NCI-H2196 treated with DMSO at 0.1 percent for 48 hours (cell line): ENCODE data around the gene MOB1B.
"Not testable (repeated sequence)": the region's sequence is repeated elsewhere in the genome, so short reads cannot be mapped to it uniquely, and the experiment has no call there.

ENCODE experiments used
- DNase-seq: peaks from one replicate; lab custom pipeline; 2025; ENCODE audit not compliant: unreplicated experiment; lab: John Stamatoyannopoulos, UW

The MOB1B gene

DNA sequence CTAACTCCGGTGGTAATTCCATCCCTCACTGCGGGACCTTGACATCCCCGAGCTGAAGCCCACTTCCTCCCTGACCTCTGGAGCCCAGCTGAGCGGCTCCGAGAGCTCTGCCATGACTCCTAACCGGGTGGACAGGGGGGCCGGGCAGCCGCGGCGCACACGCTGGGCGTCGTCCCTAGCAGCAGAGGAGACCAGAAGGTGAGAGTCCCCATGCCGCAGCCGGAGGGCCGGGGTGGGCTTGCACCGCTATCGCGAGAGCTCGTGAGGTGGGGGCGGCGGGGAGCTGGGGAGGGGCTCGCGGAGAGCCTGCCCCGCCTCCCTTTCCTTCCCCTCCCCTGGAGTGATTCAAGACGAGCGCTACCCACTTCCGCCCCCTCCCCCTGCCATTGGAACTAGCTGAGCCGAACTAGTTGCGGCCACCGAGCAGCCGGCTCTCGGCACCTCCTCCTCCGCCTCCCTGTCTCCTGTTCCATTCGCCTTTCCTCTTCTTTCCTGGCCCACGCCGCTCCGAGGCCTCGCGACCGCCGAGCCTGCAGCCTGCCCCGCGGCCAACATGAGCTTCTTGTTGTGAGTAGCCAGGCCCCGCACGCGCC lies at the start of gene MOB1B:
TSS of gene MOB1B (plus strand) at position 386 of the 593 bp plus-strand sequence. CDS start at position 554, 168 bp downstream.
- peak; percentile 20 for DNase-seq

DNA sequence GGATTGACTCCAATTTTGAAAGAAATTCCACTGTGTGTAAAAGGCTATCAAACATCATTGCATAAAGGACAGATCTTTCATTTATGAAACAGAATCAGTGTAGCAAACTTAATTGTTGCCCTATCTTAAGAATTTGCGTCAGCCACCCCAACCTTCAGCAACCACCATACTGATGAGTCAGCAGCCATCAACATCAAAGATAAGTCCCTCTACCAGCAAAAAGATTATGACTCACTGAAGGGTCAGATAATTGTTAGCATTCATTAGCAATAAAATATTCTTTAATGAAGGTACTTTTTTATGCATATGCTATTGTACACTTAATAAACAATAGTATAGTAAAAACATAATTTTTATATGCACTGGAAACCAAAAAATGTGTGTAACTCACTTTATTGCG lies 46.7 kb upstream of the MOB1B start:
- no peak for DNase-seq

- no peak for DNase-seq
Measured at GRCh38 chr4:70858454-70858853, 43.7 kb upstream of the MOB1B start.

GRCh38 chr4:70859066-70859465 lies 43.1 kb upstream of the MOB1B start:
- DNase-seq, result no peak

GRCh38 chr4:70863099-70863790 lies 38.9 kb upstream of the MOB1B start:
- no peak for DNase-seq

DNA sequence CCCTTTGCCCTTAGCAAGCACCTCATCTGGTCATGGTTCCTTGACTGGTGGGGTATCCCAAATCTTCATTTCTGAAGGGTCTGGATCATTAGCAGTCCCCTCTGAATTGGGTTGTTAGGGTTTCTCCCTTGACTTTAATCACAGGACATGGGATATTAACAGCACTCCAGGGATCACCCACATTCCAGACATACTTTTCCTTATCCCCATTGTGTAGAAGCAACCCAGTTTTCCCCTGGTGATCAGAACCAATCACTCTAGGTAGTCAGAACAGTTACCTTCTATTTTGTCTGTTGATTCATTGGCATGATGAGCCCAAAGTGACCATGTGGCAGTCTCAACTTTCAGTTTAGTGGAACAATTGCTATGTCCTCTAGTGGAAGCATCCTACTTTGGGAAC lies 33.4 kb upstream of the MOB1B start:
- DNase-seq, result no peak

- no peak for DNase-seq
Measured at GRCh38 chr4:70873216-70873615, 29.0 kb upstream of the MOB1B start.

- DNase-seq, result no peak
Measured at GRCh38 chr4:70874268-70875156, 27.7 kb upstream of the MOB1B start.

- DNase-seq, result no peak
Measured at GRCh38 chr4:70877556-70877955, 24.6 kb upstream of the MOB1B start.

- DNase-seq, result no peak
Measured at GRCh38 chr4:70880739-70881138, 21.4 kb upstream of the MOB1B start.

- no peak for DNase-seq
Measured at GRCh38 chr4:70885174-70885573, 17.0 kb upstream of the MOB1B start.

- no peak for DNase-seq
Measured at GRCh38 chr4:70892086-70892769, 9.9 kb upstream of the MOB1B start.

- no peak for DNase-seq
Measured at GRCh38 chr4:70893790-70894189, 8.4 kb upstream of the MOB1B start.

DNA sequence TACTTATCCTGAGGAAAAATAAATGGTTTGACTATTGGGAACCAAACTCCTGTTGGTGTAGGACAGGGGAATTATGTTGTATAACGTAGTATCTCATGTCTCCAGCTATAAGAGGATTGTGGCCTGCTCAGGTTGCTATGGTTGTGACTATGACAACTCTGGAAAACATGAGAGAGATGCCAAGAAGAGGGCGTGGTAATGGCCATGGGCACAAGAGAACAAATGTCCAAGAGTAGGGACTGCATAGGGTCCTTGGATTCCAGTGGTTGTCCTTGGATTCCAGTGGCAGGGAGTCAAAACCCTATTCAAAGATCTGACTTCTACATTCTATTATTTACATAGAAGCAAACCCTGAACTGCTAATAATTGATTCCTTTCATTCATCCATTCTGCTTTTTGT lies 6.8 kb upstream of the MOB1B start:
- DNase-seq, result no peak

DNA sequence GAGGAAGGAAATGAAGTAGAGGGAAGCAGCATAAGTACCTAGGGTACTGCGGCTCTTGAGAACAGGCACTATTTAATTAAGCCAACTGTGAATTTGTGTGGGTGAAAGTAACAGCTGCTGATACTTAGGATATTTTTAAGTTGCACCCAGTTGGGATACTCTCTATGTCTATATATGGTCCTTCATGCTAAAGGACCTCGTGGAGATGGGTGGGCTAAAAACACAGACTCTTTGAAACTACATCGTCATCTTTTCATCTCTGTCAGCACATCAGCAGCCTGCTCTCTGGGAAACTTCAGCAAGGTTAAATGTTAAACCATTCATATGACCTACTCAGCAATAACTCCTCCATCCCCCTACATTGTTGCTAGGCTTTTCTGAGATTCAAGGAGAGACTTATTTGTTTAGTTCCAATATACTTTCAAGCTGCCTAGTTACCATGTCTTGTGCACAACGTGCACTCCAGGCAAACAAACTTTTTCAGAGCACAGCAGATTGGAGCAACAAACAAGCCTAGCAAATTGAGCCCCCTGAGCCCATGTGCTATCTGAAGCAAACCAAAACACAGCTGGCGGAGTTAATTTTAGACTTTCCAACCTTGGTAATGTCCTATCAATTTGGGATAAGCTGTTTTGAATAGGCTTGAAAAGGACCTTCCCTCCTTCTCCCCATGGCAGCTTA lies 6.2 kb upstream of the MOB1B start:
- DNase-seq, result no peak

DNA sequence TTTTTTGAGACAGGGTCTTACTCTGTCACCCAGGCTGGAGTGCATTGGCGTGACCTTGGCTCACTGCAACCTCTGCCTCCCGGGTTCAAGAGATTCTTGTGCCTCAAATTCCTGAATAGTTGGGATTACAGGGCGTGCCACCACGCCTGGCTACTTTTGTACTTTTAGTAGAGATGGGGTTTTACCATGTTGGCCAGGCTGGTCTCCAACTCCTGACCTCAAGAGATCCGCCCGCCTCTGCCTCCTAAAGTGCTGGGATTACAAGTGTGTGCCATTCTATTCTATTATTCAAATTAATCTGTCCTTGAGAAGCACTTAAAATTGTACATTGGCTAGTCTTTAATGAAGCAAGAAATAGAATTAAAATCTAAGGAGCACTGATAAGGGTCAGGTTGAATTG lies 3.6 kb upstream of the MOB1B start:
- not testable (repeated sequence) for DNase-seq

DNA sequence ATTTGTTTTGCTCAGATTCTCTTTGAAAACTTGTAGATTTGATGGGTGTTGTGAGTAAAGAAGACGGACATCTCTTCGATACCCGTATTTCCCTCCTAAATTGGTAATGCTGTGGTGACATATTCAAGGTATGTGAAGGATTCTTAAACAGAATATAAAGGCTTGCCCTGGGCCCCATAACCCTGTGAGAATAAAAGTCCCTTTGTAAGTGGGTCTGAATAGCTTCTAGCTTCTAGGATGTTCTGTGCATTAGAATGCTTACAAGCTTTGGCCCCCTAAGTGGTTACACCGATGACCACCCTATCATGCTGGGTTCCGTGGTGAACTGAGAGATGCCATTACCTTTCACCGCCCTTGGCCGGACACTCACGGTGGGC lies 574 bp upstream of the MOB1B start:
- DNase-seq, result no peak

DNA sequence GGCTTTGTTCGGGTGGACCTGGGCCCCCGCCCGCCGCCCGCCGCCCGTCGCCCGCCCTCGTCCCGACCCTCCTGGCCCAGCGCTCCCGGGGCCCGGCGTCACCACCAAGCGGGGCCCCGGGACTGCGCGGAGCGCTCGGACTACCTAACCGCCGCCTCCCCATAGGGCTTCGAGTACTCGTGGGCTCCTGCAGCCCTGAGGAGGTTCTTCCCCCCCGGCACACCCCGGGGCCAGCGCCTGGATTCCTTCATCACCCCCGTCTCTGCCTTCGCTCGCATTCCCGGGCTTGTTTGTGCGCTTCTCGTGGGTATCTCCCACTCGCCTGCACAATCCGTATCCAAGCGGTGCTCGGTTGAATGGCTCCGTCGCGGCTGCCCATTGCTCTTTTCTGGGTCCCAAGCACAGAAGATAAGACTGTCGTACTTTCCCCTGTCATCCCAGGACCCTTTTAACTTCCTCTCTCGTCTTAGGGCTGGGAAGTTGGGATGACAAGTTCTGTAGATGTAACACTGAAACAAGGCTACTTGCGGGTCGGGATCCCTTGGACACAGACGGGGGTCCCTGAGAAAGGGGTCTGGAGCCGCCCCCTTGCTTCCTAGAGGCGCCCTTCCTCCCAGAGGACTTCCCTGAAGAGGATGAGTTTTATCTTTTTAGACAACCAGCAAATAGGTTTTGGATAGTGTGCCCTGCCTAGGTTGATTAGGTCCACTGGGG lies 565 bp downstream of the MOB1B start:
- no peak for DNase-seq

- no peak for DNase-seq
Measured at GRCh38 chr4:70903291-70903603, 1.1 kb downstream of the MOB1B start.

DNA sequence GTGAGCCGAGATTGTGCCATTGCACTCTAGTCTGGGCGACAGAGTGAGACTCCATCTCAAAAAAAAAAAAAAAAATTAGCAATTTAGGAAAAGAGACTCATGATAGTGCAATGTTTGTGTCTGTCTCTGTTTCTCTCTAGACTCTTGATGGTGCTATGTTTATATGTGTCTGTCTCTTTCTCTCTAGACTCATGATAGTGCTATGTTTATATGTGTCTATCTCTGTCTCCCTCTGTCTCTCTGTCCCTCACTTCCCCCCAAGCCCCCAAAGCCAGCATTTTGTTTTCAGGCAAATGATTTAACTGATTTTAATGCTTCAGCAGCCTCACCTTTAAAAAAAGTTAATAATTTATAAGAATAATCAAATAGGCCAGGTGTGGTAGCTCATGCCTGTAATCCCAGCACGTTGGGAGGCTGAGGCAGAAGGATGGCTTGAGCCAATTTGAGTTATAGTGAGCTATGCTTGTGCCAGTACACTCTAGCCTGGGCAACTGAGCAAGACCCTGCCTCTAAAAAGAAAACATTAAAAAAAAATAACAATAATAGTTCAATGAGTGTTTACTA lies 6.9 kb downstream of the MOB1B start:
- DNase-seq, result no peak
